HG02884 (cell line): ENCODE data around the gene CST8.
A peak's percentile ranks its signal among the peaks of the same experiment; 100 is the strongest.

ENCODE experiments used
- ATAC-seq: cut with Tn5 transposase; IDR thresholded peaks from one replicate; pipeline ENCODE4 v1.9.1; 2021; ENCODE audit warnings: mild to moderate bottlenecking, moderate library complexity; ENCODE audit not compliant: unreplicated experiment

CST8 gene

DNA sequence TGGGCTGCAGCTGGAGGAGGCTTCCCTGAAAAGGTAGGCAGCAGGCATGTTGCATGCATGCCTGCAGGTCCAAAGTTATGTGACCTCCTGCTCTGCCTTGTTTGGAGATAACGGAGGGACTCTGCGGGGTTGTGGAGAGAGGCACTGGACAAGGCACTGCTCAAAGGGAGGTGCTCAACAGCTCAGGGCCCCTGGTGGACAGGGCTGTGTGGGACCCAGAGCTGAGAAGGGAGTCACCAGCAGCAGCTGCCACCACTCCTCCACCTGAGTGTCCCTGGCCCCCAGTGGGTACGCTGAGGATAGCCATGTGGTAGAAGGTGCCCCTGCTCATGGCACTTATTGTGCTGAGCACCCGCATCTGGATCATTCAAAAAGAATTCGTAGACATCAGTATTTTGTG, 15.5 kb upstream of the CST8 start:
- no peak for ATAC-seq

- ATAC-seq: no peak
These were observed 14.7 kb upstream of the CST8 start for GRCh38 chr20:23476015-23476754.

DNA sequence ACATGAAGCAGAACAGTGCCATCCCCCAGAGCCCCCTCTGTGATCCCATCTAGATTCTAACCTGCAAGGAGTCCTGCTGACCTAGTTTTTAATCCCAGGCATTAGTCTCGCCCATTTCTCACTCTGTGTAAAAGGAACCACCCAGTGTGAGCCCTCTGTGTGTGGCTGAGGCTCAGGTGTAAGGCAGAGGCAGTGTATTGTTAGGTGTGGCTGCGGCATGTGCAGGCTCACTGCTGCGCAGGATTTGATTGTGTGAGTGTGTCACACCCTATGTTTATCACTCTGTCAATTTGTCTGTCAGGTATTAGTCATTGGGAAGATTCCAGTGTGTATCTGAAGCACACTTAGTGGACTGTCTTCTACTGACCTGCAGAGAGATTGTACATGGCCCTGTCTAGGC, 13.7 kb upstream of the CST8 start:
- ATAC-seq: no peak

GRCh38 chr20:23479043-23479442, 11.9 kb upstream of the CST8 start:
- no peak for ATAC-seq

GRCh38 chr20:23482138-23482537, 8.8 kb upstream of the CST8 start:
- ATAC-seq: no peak

DNA sequence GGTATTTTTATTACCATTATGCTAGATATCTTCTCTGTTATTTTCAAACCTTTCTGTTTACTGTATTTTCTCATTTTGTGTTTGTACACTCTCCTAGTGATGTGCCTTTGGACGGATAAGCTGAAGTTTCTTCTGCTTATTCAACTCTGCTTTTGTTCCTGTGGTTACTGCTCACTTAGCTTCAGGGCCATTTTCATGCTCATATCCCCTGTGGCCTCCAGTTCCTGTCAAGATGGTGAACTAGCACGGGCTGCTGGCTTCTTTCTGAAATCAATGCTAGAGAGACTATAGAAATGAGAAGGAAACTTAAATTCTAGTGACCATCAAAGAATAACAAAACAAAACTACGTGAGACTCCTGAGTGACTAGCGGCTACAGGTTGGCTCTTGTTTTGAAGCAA, 6.8 kb upstream of the CST8 start:
- ATAC-seq: peak; percentile 66

DNA sequence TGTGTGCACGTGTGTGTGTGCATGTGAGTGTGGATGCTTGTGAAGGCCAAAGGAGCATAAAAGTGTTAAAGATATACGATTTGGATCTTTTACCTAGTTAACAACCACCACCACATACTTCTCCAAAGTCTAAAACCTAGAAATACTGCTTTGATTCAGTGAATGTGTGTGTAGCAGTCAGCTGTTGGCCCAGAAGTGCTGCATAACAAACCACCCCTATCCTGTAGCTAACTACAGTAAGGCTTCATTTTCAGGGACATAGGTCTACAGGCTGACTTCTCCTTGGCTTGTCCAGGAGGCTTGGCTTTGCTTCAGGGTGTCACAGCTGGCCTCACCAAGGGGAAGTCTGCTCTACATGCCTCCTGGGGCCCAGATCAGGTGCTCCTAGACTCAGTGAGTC, 2.4 kb upstream of the CST8 start:
- no peak for ATAC-seq

DNA sequence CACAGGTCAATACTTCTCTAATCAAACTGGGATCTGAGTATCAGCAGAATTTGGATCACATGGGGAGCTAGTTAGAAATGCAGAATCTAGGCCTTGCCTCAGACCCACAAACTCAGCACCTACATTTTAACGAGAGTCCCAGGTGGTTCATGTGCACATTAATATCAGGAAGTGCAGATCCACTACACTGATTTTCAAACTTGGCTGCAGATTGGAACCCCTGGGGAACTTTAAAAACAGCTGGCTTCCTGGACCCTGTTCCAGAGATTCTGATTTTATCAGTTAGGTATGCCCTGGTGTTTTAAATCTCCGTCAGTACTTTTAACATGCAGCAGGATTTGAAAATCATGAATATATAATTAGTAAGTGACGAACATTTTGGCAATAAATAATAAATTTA, 1.9 kb upstream of the CST8 start:
- no peak for ATAC-seq

GRCh38 chr20:23492292-23492691, 1.4 kb downstream of the CST8 start:
- peak; percentile 71 for ATAC-seq

GRCh38 chr20:23493172-23493772, 2.4 kb downstream of the CST8 start:
- no peak for ATAC-seq

DNA sequence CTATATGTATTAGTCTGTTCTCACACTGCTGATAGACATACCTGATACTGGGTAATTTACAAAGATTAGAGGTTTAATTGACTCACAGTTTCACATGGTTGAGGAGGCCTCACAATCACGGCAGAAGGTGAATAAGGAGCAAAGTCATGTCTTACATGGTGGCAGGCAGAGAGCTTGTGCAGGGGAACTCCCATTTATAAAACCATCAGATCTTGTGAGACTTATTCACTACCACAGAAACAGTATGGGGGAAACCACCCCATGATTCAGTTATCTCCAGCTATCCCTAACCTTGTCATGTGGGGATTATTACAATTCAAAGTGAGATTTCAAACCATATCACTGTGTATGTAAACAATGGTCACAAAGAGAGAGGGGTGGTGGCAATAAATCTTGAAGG, 6.6 kb downstream of the CST8 start:
- ATAC-seq: no peak

DNA sequence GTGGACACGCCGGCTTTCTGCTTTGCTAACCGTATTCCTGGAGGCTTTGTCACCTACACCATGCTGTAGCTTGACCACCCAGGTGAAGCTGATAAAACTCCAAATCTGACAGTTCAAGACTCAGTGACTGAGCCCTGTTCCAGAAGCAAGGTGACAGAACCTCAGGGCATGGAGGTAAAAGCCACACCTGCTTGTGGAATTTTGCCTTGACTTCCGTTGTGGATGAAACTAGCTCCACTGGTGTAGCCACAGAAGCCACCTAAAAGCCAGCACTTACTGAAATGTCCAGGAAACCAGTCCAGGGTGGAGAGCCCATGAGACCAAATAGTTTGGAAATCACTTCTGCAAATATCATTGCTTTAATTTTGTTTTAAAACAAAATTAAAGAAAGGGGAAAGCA, 11.0 kb downstream of the CST8 start:
- ATAC-seq: no peak

DNA sequence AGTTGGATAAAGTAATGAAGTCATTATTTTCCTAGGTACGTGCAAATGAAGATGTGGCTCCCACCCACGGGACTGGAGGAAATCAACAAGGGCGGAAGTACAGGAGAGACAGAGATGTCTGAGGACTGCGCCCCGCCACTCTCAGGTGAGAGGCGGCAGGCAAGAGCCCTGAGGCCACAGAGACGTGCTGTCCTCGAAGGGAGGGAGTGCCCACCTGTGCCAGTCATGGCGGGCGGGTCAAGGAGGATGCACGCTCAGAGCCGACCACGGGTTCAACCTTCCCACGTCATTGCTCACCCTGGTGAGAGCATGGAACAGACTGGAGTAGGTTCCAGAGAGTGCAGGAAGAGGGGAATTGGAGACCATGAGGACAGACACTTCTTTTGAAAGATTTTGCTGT, 12.7 kb downstream of the CST8 start:
- no peak for ATAC-seq

- no peak for ATAC-seq
These were observed 16.4 kb downstream of the CST8 start for GRCh38 chr20:23507346-23507745.

DNA sequence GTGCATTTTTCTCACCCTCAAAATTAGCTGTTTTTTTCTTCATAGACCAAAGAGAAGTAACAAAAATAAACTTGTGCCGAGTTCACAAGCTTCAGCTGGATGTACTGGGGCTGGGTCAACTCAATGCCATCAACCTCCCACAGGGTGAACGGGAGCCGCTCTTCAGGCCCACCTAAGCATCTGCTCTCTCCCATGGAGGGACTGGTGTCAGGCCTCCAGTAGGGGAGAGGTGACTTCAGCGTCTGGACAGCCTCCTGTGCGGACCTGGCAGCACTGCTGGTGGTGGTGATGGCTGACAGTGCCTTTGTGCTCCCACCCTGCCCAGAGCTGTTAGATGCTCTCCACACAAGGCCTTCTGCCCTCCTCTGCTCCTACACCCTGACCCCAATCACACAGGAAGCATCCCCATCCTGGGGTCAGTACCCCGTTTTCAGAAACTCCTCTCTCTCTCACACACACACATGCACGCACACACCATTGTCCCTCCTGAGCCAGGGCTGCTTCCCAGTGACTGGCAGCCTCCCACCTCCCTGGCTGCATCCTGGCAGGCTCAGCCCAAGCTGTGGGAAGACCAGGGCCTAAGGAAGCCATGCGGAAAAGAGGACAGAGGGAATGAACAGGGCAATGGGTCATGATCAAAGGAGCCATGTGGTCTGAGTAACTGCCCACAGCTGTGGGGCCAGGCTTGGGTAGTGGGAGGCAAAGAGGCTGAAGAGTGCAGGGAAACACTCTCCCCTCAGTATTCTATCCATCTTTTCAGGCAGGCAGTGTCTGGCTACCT, 17.7 kb downstream of the CST8 start:
- ATAC-seq: no peak

DNA sequence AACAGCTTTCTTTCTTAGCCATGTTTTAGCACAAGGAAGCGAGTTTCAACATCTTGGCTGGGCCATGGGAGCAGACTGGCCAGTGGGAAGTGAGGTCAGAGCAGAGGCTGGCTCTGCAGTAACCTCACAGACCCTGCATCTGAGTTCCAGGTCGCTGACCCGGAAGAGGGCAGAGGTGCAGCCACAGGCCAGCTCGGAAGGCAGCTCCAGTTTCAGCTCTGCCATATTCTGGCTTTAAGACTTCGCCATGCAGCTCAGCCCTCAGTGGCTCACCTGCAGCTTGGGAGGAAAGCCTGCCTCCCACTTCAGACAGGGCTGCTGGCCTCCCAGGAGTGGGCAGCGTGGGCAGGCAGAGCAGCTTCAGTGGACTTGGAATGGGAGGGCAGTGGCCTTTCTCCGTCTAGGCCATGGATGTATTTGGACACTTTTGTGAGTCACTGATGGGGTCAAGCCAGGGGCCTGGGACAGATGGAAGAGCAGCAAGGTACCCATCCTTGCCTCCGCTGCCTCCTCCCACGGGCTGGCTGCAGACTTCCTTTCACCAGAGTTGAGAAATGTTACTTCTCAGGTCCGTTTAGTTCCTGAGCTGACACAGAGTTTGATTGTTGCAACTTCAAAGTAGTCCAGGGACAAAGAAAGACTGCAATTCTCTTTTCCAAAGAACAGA, 18.5 kb downstream of the CST8 start:
- ATAC-seq: no peak

GRCh38 chr20:23510000-23510590, 19.2 kb downstream of the CST8 start:
- ATAC-seq: no peak

DNA sequence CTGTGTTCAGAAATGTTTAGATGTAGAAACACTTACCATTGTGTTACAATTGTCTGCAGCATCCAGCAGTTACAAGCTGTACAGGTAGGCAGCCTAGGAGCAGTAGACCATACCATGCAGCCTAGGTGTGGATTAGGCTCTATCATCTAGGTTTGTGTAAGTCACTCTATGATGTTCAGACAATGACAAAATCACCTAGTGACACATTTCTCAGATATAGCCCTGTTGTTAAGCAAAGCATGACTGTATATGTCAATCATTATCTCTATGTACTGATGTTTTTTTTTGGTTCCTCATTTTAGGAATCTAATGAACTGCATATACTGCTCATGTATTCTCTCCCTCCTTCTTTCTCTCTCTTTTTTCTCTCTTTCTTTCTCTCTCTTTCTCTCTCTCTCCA, 22.2 kb downstream of the CST8 start:
- ATAC-seq: peak; percentile 74

DNA sequence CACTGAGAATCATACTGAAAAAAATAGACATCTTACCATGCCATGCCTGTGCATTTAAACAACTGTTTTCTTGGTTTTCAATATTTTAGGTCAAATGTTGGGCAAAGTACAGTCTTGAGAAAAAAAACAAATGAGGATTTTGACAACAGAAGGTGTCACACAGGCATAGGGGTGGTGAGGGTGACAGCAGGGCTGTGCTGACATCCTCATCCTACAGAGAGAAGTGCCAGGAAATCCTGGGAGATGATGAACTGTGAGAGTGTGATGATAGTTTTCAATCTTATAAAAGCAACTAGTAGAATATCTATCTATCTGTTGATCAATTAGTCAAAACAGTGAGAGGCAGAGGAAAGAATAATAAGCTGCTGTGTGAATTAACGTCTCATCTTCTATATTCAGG, 23.9 kb downstream of the CST8 start:
- no peak for ATAC-seq

DNA sequence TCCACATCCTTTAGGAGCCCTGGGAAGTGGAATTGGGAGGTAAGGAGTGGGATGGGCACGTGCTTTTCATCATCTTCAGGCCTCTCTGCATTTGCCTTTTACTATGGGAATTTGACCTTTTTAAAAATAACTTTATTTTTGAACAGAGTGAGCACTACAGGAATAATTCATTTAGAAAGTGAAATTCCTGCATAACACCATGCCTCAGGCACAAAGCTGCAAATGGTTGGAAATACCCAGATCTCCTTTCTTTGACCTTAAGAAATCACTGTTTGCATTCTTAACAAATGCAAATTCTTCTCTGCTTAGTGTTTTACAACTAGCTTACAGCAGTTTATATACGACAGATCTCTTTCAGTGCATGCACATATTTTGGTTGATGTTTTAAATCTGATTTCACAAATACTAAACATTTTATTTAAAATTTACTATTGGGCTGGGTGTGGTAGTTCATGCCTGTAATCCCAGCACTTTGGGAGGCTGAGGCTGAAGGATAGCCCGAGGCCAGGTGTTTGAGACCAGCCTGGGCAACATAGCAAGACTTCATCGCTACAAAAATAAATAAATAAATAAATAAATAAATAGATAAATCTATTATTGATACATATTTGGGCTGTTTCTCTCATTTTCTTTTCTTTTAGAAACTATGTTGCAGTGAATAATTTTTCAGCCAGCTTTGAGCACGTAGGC, 24.5 kb downstream of the CST8 start:
- ATAC-seq: no peak

- no peak for ATAC-seq
These were observed 26.8 kb downstream of the CST8 start for GRCh38 chr20:23517719-23518118.
